GM12874 (cell line): ENCODE data around the gene SRRM3.

ENCODE experiments used
- TF ChIP-seq, protein P1 (sequence below): IDR thresholded peaks from 2 replicates; pipeline ENCODE4 v1.5.1; 2011; ENCODE audit warnings: low read depth, mild to moderate bottlenecking, control low read depth, low read length, moderate library complexity; ENCODE audit not compliant: insufficient read depth

Gene SRRM3

DNA sequence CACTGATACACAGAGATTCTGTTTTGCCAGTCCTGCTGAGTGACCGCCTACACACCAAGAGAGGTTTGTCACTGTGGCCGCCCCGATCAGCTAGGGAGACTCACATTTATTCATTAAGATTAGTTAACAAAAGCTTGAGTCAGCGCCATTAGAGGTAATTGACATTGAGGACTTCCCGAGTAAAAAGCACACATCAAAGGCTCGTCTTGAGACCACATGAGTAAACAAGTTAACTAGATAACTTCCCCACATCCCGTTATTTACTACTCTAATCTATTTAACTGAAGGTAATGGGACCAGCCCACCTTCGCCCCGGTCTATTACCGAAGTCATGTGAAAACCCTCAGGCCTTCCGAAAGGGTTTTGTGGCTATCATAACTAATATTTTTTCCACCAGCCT lies 23.0 kb downstream of the SRRM3 start:
- TF ChIP-seq, protein P1, sequence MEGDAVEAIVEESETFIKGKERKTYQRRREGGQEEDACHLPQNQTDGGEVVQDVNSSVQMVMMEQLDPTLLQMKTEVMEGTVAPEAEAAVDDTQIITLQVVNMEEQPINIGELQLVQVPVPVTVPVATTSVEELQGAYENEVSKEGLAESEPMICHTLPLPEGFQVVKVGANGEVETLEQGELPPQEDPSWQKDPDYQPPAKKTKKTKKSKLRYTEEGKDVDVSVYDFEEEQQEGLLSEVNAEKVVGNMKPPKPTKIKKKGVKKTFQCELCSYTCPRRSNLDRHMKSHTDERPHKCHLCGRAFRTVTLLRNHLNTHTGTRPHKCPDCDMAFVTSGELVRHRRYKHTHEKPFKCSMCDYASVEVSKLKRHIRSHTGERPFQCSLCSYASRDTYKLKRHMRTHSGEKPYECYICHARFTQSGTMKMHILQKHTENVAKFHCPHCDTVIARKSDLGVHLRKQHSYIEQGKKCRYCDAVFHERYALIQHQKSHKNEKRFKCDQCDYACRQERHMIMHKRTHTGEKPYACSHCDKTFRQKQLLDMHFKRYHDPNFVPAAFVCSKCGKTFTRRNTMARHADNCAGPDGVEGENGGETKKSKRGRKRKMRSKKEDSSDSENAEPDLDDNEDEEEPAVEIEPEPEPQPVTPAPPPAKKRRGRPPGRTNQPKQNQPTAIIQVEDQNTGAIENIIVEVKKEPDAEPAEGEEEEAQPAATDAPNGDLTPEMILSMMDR = no peak

DNA sequence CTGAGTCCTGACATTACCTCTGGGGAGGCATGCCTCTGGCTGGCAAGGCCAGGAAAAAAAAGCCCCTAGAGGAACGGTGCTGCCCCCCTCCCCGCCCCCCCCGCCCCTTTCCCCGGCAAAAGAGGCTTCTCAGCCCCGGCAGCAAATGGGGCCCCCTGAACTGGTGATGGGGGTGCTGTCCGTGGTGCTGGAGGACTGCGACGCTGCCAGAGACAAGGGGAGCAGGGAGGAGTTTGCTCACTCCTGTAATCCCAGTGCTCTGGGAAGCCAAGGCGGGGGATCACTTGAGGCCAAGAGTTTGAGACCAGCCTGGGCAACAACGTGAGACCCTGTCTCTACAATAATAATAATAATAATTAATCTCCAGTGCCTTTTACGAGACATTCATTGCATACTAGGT lies 23.7 kb downstream of the SRRM3 start:
- TF ChIP-seq, protein P1 = no peak

DNA sequence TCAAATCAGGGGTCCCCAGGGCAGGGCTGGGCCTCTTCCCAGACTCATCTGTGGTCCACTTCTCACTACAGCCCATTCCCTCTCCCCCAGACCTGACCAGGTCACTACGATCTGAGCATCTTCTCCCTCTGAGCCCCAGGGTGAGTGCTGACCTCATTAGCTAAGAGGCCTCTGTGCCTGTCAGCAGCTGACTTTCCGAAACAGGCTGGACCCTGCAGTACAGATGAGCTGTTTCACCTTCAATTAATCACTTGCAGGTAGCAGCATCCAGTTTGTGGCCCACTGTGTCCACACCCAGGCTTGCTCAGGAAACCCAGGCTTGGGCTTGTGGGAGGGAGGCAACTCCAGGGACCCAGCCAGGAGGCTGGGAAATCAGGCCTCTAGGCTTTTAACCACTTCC lies 24.3 kb downstream of the SRRM3 start:
- TF ChIP-seq, protein P1 = no peak

DNA sequence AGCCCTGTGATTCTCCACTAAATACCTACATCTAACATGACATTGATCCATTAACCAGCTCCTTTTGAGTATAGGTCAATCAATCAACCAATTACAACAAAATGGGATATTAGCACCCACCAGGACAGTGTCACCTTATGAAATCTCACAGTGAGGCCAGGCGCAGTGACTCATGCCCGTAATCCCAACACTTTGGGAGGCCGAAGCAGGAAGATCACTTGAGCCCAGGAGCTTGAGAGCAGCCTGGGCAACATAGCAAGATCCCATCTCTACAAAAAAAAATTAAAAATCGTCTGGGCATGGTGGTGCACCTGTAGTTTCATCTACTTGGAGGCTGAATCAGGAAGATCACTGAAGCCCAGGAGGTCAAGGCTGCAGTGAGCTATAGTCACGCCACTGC lies 28.5 kb downstream of the SRRM3 start:
- TF ChIP-seq, protein P1 = no peak

DNA sequence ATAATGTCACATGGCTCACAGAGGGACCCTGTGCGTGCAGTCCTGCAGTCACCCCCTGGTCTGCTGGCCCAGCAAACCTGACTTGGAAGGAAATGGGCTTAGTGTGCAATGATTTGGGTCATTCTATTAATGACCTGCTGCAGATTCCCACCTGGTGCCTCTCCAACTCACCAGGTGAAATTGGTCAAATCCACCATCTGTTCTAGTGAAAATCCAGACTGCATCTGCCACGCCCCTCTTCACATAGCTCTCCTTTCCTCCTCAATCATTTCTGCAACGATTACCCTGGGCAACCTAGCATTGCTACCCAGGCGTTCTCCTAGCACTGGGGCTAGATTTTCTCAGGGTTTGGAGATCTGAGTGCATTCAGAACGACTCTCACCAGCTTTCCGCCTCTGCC lies 29.4 kb downstream of the SRRM3 start:
- TF ChIP-seq, protein P1 = no peak

DNA sequence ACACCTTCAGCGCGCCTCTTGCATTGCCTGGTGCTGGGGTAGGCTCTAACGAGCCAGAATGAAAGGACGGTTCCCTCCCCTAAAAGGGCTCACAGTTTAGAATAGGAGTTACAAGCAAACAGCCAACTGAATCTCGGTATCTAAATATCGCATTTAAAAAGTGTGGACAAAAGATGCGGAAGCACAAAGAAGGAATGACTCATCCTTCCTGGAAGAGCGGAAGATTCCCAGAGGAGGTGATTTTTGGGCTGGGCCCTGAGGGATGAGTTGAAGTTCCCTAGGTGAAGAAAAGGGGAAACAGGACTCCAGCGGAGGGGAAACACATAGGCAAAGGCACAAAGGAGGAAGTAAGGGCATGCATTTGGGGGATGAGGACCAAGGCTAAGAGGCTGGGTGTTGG lies 29.9 kb downstream of the SRRM3 start:
- TF ChIP-seq, protein P1 = no peak

DNA sequence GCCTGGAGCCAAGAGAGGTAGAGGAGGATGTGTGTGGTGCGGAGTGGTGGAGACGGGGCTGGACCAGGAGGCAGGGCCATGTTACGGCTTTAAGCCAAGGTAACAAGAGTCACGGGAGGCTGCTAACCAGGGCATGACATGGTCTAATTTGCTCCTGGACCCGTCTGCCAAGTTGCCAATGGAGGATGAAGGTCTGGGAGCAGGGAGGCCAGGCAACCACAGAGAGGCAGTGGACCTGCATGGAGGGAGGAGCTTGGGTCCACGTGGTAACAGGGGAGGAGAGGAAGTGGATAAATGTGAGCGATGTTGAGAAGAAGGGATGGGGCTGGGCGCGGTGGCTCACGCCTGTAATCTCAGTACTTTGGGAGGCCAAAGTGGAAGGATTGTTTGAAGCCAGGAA lies 31.0 kb downstream of the SRRM3 start:
- TF ChIP-seq, protein P1 = no peak
